NOMO-1 (cell line): ENCODE data around the gene TUBA1A.
"Not testable (repeated sequence)": the region's sequence is repeated elsewhere in the genome, so short reads cannot be mapped to it uniquely, and the experiment has no call there.

Experiments
- DNase-seq, 2 experiments: peaks; one replicate each; lab custom pipeline; 2025; ENCODE audit not compliant: unreplicated experiment in 2 of 2; lab: John Stamatoyannopoulos, UW

Gene TUBA1A

DNA sequence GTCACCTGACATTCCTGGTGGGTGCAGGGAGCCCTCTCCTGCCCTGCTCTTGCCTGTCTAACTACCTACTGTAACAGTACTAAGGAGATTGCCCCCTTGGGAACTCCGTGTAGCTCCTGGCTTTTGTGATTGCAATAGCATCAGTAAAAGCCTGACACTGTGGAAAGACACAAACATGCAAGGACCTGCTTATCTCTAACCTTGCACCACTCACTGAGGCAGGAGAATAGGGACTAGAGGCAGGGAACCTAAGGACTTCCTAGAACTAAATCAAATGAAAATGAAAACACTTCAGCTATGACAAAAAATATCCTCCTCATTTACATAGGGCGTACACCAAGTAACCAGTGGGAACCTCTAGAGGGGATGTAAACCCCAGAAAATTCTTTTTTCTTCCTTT is 28.5 kb downstream of the TUBA1A start:
- DNase-seq = no peak

DNA sequence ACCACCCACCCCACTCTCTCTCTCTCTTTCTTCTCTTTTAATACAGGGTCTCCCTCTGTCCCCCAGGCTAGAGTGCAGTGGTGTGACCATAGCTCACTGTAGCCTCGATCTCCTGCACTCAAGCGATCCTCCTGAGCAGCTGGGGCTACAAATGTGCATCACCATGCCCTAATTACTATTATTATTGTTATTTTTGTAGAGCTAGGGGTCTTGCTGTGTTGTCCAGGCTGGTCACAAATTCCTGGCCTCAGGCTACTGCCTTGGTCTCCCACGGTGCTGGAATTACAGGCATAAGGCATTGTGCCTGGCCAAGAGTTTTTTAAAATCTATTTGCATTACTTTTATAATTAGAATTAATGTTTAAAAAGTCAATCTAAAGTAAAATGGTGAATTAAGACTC is 34.7 kb downstream of the TUBA1A start:
- no peak for DNase-seq

DNA sequence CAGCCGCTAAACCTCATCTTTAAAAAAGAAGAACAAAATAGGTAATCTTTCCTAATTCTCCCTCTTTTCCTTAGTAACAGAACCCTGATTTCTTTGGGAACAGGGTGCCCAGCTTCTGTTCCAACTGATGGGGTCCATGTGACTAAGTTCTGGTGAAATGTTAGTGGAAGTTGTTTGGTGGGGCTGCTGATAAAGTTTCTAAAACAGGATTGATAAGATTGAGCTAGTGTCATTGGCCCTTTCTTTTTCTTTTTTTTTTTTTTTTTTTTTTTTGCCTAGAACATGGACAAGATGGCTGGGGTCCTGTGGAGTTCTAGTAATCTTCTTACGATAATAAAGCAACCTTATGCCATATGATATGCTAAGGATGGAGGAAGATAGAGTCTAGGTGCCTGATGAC is 41.5 kb downstream of the TUBA1A start:
- no peak for DNase-seq

DNA sequence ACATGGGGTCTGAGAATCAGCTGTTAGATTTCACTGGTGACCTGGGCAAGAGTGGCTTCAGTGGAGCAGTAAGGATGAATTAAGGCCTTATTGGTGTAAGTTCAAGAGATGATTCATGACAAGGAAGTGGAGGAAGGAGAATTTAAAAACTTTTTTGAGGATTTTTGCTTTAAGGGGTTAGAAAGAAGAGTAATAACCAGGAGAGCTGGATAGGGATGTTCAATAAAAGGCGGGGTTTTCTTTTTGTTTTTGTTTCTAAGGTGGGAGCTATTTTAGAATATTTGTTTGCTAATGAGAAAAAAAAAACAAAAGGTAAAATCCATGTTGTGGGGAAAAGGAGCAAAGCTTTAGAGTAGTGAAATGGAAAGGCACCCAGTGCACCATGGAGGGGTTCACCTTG is 42.5 kb downstream of the TUBA1A start:
- DNase-seq = no peak

DNA sequence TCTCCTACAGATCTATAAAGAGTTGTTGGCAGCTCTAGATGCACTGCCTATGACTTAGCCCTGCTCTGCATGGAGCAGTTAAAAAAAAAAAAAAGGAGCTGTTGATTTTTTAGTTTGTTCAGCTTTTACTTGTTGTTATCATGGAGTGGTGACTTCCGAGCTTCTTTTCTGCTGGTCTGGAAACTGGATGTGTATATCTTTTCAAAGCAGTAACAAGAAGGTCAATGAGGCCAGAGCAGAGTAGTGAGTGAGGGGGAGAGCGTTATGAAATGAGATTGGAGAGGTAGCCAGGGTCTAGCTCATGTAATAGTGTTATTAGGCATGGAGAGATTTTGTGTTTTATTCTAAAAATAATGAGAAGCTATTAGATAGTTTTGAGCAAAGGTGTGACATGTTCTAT is 44.5 kb downstream of the TUBA1A start:
- DNase-seq = no peak

DNA sequence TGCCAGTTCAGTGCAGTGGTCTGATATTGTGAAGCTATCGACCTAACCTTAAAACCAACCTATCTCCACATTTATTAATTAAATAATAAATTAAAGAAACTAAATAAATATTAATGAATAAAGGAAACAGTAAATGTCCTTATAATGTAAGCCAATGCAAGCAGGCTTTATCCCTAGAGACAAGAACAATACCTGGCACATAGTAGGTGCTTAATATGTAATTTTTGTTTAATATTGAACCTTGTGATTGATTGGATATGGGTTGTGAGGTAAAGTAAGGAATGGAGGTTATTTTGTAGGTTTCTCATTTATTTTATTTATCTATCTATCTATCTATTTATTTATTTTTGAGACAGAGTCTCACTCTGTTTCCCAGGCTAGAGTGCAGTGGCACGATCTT is 49.9 kb downstream of the TUBA1A start:
- no peak for DNase-seq

DNA sequence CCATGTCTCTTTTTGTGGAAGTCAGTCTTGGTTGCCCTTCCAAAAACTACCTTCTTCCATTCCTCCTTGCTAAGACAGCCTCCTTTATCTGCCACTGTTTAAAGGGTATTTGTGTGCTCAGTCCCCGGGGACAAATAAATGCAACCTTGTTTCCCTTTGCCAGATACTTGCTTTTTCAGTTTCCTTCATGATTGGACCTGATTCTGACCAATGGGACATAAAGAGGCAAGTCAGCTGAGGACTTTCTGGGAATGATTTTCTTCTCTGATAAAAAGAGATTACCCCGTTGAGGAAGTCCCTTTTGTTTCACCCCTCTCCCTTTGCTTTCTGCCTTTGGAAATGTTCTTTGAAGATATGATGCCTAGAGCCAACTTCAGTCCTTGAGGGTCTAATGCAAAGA is 50.3 kb downstream of the TUBA1A start:
- DNase-seq = no peak

DNA sequence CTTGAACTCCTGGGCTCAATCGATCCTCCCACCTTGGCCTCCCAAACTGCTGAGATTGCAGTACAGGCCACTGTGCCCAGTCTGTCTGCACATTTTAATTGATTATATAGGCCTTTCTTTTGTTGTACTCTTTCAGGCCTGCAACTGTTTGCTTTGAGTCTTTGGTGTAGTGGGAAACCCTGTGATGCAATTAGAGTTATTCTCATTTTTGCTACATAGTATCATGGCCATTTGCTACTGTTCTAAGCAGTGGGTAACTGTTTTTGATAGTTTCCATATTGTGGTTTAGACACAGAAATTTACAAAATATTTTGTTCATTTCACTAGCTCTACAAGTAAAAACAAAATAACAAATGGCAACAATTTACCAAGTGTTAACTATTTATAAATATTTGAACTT is 51.4 kb downstream of the TUBA1A start:
- DNase-seq = no peak

DNA sequence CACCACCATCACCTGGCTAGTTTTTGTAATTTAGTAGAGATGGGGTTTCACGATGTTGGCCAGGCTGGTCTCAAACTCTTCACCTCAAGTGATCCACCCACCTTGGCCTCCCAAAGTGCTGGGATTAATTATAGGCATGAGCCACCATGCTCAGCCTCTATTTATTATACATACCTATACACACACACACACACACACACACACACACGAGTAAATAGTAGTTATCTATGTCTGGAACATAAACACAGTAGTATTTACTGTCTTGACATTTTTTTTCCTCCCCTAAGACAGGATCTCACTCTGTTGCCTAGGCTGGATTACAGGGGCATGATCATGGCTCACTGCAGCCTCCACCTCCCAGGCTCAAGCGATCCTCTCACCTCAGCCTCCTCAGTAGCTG is 51.9 kb downstream of the TUBA1A start:
- DNase-seq = not testable (repeated sequence)
